M059J (cell line): Measurements from ENCODE around the gene CXorf66. TPM values are rescaled to one million over a fixed set of nuclear protein-coding genes. Genes with fewer than 3 reads are reported as not detected.
"Not testable (repeated sequence)": the region's sequence is repeated elsewhere in the genome, so short reads cannot be mapped to it uniquely, and the experiment has no call there.

ENCODE experiments used
- DNase-seq: peaks from one replicate; pipeline ENCODE4 v3.0.0-alpha.2; 2012; ENCODE audit warnings: low read depth
- total RNA-seq: library from RNA; depleted of rRNA; stranded (reverse); fragments of >200 nt; shearing (Covaris generic); gene quantifications from 2 replicates; pipeline ENCODE4 v1.2.3, GENCODE V29; 2014; rRNA removed

CXorf66 gene
- not detected in 2 replicates for total RNA-seq

GRCh38 chrX:139965421-139965820 is at the start of gene CXorf66:
CXorf66 (minus strand) TSS chrX:139965521; CDS start chrX:139965496, 25 bp downstream.
- DNase-seq: no peak

GRCh38 chrX:139982856-139983255 is 17.5 kb upstream of the CXorf66 start:
- DNase-seq: no peak

- no peak for DNase-seq
Observed at GRCh38 chrX:139974471-139974870, 9.2 kb upstream of the CXorf66 start.

- DNase-seq: no peak
Observed at GRCh38 chrX:139972629-139973624, 7.6 kb upstream of the CXorf66 start.

GRCh38 chrX:139972113-139972512 is 6.8 kb upstream of the CXorf66 start:
- no peak for DNase-seq

GRCh38 chrX:139971394-139971749 is 6.1 kb upstream of the CXorf66 start:
- DNase-seq: peak; percentile 2

GRCh38 chrX:139969286-139969685 is 4.0 kb upstream of the CXorf66 start:
- no peak for DNase-seq

- DNase-seq: no peak
Observed at GRCh38 chrX:139967750-139968149, 2.4 kb upstream of the CXorf66 start.

GRCh38 chrX:139967300-139967699 is 2.0 kb upstream of the CXorf66 start:
- DNase-seq: peak; percentile 15

GRCh38 chrX:139966159-139966558 is 838 bp upstream of the CXorf66 start:
- not testable (repeated sequence) for DNase-seq

GRCh38 chrX:139961091-139961490 is 4.2 kb downstream of the CXorf66 start:
- DNase-seq: not testable (repeated sequence)

- peak; percentile 39 for DNase-seq
Observed at GRCh38 chrX:139949703-139950102, 15.6 kb downstream of the CXorf66 start.

GRCh38 chrX:139945075-139945474 is 20.2 kb downstream of the CXorf66 start:
- DNase-seq: no peak

GRCh38 chrX:139936259-139936658 is 29.1 kb downstream of the CXorf66 start:
- peak; percentile 6 for DNase-seq

- DNase-seq: no peak
Observed at GRCh38 chrX:139933904-139934303, 31.4 kb downstream of the CXorf66 start.

GRCh38 chrX:139932901-139933796 is 32.2 kb downstream of the CXorf66 start, which contains the start of gene ATP11C:
ATP11C (minus strand) TSS chrX:139933053; CDS start chrX:139932042, 1,011 bp downstream.
- DNase-seq: peak; percentile 92

GRCh38 chrX:139932073-139932900 is 33.0 kb downstream of the CXorf66 start:
- peak; percentile 59 for DNase-seq

GRCh38 chrX:139931646-139932072 is 33.7 kb downstream of the CXorf66 start:
- no peak for DNase-seq

GRCh38 chrX:139930916-139931645 is 34.2 kb downstream of the CXorf66 start:
- DNase-seq: peak; percentile 29

- no peak for DNase-seq
Observed at GRCh38 chrX:139930401-139930800, 34.9 kb downstream of the CXorf66 start.
